GM21423 (cell line): Measurements from ENCODE around the gene CEP131.

ENCODE experiments used
- ATAC-seq: cut with Tn5 transposase; IDR thresholded peaks from one replicate; pipeline ENCODE4 v1.9.1; 2021; ENCODE audit warnings: mild to moderate bottlenecking, moderate library complexity; ENCODE audit not compliant: unreplicated experiment

The CEP131 gene

DNA sequence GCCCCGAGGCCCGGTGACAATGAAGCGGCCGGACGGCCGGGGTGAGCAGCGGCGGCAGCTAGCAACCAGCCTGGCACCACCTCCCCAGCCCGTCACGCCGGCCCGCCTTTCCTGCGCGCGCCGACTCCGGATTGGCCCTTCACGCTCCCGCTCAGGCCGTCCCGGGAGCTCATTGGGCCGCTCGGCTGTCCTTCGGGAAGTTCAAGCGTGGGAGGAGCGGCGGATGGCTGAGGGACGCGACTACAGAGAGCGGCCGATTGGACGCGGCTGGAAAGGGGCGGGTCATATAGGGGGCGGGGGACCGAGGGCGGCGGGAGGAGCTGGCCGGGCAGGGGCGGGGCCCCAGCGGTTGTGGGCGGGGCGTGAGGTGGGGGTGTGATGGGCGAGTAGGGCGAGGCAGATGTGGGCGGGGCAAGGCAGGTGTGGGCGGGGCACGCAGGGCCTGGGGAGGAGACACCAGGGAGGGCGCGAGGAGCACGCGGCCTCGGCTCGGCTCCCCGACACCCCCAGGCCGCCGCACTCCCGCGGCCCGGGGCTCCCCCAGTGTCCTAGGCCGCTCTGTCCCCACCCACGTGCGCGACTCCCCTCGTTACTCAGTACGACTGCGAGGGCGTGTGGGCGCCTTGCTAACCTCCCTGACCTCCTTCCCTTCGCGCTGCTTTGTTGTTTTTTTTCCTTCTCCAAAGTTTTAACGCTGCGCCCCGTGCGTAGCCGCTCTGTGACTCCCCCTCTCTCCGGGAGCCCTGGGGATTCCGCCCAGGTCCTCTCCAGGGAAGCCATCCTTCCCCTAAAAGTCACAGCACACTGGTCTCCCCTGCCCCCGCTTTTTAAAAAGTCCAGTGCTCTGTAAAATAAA is at the start of gene CEP131:
CEP131 (minus strand) TSS at position 60 of the 856 bp plus-strand sequence. CDS start 2,909 bp downstream, outside the sequence.
- ATAC-seq: peak; percentile 94

DNA sequence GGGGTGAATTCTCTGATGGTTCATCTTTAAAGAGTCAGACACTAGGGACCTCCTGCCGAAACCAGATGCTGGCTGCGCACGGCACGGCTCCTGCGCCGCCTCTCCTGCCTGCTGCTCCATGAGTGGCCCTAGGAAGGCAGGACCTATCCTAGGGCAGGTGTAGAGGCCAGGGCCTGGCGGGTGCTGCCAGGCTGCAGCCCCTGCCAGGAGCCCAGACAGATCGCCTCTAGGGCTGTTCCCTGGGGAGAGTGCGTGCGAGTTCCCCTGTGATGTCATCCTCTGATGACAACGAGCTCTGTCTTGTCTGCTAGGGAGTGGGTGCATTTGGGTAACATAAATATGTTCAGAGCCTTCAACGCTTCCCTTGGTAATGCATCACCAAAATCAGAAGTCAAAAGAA is 48.5 kb upstream of the CEP131 start:
- ATAC-seq: no peak

DNA sequence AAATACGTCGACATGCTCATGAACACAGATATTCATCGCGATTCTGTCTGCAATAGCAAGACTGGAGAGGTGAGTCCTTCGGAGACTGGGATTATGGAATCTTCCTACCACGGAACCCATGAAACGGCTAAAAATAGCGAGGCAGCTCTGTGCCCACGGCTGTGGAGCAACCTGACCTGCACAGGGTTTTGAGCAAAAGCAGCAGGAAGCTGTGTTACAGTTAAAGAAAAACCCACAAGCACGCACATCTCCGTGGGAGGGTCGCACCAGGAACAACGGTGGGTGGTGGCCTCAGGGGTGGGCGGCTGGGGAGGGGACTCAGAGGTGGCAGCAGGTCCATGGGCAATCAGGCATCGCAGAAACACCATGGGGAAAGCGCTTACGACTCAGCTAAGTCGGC is 47.5 kb upstream of the CEP131 start:
- ATAC-seq: no peak

DNA sequence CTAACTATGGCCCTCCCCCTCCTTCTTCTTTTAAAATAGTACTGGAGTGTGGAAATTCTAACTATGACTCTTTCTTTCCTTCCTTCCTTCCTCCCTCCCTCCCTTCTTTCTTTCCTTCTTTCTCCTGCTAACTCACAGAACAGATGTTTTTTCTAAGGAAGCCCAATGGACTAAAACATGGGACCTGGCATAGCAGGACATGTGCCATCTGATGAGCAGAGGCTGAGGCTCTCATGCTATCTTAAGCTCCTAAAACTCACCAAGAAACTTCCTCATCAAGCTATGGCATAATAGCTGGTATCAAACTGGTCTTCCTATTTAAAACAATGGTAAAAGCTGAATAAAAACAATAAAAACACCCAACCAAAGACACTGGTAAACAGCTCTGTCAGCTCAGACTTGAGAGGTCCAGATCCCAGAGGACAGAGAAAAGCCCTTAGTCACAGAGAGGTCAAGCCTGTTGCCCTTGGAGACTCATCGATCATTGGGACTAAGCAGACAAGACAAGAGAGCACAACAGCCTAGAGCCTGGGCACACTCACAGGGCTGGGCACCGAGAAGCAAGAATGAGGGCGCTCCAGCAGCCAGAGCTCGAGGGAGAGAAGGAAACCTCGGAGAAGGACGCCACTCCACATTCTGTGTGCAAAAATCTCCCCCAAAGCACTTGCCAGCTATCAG is 44.8 kb upstream of the CEP131 start:
- no peak for ATAC-seq

DNA sequence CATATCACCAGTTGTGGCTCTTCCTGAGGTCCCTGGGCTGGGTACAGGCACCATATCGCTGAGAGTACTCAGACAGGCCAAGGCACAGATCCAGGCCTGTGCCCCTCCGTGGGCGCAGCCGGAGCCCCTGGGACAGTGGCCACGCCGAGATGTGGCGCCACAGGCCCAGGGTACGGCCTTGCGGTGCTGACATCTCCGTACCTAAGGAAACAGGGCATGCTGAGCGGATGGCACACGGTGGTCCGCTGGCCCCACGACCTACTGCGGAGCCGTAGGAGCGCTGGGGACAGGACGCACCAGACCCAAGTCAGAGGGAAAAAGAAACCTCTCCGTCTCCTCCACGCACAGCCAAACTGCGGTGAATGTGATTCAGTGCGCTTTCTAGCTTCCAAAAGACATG is 42.8 kb upstream of the CEP131 start:
- ATAC-seq: no peak

DNA sequence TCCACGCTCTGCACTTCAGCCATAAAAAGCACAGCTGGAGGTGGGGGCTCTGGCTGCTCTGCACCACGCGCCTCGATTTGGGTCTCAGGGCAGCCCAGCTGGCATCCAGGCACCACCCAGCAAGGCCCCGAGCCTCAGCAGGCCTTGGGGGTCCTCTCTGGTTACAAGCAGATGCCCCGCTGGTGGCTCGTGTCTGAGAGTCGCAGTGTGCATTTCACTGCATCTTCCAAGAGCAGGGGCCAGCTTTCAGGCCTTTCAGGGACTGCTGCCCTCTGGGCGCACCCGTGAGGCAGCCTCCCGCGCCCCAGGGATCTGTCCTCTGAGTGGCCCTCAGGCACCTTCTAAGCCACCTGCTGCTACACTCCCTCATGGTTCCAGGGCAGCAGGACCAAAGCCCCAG is 41.9 kb upstream of the CEP131 start:
- ATAC-seq: no peak

DNA sequence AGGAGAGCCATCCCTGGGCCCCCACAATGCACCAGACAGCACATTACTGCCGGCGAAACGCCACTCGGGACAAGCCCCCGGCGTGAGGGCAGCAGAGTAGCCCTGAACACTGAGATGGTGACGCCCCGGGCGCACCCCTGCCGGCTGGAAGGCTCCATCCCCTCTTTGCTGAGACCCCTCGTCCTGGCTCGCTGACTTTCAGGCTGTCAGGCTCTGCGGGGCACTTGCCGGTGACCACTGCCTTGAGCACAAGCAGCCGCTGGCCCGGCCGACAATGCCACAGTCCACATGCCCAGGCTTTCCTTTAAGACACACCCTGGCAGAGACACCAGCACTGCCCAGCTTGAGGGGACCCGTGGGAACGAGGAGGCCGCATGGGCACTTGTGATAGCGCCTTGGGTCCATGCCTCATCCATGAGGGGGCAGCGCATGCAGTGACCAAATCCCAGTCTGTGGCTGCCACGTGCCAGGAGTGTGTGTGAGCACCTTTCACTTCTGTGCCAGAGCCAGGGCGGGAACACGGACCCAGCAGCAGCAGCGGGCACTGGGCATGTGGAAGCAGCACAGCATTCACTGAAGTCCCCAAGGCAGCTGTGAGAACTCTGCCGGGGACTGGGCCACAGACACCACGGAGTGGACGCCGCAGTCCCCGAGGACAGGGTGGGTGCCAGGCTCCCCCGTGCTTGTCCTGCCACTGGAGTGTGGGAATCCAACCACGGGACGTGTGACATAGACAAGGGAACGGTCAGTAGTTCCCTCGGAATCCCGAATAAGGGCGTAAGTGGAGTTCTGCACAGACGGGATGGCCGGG is 40.8 kb upstream of the CEP131 start:
- ATAC-seq: no peak

DNA sequence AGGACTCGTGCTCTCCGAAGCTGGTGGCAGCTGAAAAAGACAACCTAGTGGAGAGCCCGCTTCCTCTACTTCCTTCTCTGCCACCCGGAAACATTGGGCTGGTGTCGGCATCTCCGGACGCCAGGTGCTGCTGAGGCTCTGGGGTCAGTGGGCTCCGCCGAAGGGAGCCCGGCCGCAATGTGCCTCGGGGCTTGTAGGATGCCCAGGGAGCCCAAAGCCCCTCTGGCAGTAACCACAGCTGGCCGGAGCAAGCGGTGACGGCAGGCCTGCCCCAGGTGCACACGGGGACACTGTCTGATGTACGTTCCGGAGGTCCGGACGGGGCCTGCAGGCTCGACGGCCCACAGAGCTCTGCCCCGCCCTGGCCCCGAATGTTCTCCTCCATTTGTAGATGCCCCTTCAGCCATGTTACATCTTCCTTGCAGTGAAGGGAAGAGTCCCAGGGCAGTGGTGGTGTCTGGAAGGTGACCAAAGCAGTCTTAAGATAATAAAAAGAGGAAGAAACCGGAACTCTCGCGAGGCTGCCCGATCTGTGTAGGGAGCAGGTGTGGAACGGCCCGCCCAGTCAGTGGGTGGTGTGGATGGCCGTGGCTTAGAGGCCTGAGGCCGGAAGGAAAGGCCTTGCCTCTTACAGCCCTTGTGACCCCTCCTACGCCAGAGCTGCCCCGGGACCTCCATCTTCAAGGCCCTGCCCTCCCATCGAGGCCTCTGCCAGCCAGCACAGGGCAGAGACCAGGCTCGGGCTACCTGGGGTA is 39.0 kb upstream of the CEP131 start:
- ATAC-seq: no peak

DNA sequence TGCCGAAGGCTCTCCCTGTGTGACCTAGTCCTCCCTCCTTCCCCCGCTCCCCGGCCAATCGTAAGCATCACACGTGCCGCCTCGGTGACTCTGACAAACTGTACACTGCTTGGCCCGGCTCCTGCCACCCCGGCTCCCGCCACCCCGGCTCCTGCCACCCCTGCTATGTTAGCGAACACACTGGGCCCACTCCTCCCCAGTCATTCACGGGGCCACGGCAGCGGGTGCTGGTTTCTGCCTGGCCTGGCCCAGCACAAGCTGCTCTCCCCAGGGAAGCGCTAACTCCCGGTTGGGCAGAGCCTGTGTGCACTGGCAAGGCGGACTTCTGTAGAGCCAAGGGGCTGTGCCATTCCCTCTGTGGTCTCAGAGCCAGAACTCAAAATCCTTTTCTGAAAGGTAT is 38.3 kb upstream of the CEP131 start:
- no peak for ATAC-seq

DNA sequence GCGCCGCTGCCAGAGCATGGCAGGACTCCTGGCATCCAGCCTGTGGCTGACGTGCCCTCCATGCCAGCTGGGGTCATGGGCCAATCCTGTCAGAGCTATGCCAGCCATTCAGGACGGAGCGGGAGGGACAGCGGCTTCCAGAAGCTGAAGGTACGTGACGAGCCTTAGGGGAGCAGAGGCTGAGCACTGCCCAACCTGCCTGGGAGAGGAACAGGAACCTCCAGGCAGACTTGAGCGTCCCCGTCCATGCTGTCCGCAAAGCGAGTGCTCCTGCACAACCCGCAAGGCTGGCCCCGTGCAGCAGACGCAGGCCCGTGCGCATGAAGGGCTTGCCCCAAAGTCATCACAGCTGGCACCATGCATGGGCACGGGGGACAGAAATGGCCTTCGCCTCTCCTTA is 37.9 kb upstream of the CEP131 start:
- no peak for ATAC-seq

DNA sequence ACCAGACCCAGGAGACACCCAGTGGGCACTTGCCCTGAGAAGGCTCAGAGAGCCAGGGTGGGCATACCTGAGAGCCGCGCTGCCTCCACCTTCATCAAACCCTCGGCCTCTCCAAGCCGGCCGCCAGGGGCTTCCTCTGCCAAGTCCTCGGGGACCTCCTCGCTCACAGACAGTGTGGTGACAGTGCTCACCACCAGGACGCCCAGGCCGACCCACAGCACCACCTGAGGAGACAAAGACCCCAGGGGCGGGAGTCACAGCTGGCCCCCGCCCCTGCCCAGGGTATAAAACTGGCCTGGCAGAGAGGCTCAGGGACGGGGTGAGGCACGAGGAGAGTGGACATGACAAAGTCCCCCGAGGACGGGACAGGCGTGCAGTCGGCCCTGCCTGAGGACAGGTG is 37.4 kb upstream of the CEP131 start:
- ATAC-seq: no peak

DNA sequence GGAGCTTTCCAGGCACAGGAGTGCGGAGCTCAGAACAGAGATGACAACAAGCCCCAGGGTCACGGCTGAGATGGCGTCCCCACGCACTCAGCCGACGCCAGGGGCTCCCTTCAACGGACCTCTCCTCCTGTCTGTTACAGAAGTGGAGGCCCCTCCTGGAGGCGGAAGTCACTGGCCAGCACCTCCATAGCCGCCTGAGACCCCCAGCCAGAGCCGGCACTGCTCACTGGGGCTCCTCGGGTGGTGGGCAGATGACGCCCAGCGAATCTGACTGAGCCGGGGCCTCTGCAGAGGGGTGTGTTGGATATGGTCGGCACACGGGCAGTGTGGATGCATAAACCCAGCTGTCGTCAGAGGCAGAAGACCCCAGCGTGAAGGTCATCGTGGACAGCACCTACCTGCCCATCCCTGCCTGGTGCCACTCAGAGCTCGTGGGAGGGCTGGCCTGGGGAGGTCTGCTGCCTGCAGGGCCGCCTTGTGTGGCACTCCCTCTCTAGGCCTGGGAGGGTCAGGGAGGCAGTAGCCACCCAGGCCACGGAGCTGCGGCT is 36.4 kb upstream of the CEP131 start:
- ATAC-seq: no peak

DNA sequence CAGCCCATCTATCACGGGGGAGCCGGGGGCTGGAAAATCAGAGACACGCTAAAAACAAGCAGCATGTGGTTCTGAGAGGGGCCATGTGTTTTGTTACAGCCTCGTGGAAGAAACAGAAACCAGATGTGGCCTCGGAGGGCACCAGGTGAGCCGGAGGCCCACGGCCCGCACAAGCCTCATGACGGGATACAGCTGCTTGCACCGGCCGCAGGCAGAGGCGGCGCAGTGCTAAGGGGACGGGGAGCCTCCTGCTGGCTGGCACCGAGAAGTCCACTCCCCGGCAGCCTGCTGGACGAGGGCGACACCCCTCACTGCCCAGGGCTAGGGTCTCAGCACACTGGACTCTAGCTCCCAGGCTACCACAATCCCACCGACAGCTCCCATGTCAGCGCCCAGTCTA is 35.5 kb upstream of the CEP131 start:
- ATAC-seq: no peak

DNA sequence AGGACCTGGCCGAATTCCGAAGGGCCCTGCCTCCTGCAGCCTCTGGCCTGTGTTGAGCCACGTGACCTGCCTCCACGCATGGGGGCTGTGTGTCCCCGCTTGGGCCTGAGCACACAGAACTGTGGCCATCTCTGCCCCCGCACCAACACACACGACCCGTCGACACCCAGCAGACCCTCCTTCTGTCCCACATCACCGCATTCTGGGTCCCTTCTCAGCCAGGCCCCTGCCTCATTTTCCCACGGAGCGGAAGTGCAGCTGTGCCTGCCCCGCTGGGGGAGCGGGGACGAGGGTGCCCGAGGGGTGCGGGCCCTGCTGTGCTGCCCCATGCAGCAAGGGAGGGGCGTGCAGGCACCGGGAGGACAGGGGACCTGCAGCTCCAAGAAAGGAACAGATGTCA is 34.8 kb upstream of the CEP131 start:
- ATAC-seq: no peak

DNA sequence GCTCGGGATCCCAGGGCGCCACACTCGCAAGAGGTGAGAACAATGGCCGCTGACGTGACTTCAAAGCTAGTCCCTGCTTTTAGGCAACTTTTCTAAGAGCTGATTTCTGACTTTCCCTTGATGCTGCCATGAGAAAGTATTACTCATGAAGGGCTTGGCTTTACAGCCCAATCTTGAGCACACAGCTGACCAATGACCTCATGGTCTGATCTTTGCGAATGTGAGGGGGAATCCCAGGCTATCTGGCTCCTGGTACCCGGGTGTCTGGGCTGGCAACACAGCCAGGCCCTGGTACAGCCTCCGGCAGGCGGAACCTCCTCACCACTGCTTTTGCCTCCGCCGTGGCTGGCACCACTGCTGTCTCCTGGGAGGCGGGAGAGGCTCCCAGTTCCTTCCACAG is 33.9 kb upstream of the CEP131 start:
- no peak for ATAC-seq

DNA sequence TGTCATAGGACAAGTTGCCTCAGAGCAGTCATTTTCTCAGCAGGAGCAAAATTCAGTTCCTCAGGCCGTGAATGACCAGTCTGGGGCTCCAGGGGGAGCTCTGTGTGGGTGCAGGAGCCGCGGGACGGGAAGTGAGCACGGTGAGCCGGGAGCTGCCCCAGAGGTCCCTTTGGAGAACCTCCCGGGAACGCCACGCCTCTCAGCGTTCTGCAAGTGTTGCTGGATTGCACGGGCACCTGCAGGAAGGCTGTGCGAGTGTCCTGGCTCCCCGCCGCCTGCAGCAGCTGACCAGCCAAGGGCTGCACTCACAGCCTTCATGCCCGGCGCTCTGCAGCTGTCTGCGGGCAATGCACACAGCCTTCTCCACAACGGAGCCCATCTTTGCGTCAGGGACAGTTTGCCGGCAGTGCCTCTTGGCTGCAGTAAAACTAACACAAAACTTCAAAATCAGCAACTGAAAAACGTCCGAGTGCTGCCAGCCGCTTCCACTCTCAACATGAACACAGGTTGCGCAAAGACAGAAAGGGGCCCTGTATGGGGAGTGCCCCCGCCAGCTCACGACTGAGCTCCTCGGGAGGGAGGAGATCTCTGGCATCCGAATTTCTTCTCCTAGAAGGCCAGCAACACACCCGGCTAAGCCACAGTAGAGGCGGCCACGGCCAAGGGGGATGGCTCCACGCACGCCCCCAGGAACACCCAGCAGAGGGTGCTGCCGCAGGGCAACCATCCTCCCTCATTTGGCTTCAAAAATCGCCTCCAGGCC is 32.4 kb upstream of the CEP131 start:
- no peak for ATAC-seq

DNA sequence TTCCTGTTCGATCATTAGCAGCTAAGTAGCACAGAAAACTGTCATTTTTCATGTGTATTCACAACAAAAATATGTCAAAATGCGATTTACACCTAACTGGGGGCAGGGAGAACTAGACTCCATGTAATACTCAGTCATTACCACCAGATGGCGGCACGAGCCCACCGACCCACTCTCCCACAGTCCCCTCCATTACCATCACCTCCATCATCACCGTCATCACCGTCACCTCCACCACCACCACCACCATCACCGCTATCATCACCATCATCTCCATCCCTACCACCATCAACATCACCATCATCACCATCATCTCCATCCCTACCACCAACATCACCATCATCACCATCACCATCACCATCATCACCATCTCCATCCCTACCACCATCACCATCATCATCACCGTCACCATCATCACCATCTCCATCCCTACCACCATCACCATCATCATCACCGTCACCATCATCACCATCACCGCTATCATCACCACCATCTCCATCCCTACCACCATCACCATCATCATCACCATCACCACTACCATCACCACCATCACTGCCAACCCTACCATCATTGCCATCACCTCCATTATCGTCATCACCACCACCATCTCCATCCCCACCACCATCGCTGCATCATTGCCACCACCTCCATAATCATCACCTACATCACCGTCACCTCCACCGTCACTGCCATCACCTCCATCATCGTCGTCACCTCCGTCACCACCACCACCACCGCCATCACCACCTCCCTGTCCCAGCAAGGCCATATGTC is 30.8 kb upstream of the CEP131 start:
- ATAC-seq: no peak

DNA sequence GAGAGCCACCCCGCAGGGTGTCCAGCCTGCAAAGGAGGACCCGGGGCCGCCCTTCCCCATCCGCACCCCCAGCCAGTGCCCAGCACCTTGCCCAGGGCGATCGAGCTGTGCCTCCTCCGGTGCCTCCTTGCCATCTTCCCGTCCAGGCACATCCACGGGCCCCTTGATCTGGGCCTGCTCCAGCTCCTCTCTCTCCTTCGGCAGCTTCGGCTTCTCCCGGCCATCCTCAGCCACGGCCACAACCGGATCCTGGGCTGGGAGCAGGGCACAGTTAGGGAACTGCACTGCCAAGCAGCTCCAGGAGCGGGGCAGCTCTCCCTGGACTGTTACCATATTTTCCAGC is 30.2 kb upstream of the CEP131 start:
- ATAC-seq: no peak

DNA sequence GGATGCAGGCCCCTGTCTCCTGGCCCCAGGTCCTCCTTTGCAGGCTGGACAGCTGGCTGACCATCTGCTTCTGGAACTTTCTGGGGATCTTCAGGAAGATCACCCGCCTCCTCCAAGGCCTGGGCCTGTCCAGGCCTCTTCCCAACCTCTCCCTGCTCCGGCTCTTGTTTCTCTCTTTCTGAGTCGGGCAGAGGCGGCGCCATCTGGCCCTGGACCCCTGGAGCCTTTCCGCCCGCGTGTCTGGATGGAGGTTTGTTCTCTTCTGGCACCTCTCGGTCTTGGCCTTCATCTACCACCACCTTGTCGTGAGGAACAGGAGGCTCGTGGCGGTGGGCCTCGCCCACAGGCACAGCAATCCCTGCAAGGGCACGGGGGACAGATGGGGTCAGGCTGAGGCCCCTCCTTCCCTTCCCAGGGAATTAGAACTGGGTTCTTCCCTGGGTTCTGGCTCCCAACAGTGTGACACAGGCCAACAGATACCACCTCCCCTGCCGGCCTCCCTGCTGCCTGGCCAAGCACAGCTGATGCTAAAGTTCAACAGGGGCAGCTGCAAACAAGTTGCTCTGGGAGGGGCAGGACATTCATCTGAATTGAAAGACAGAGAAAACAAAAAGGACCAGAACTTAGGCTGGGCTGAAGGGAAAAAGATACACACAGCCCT is 29.7 kb upstream of the CEP131 start:
- ATAC-seq: no peak
